ENCODE data around the gene KCNG2.

Gene KCNG2

GRCh38 chr18:79826966-79827365 is 29.2 kb downstream of the KCNG2 start:
- Histone ChIP-seq H3K4me1 (ENCODE audit: insufficient read depth, low read length, poor library complexity, severe bottlenecking) (no peaks in the 10 kb centered on the region), H3K4me3 (ENCODE audit: low read length, poor library complexity, severe bottlenecking) (no peak overlapping the region), H2AFZ (ENCODE audit: low read length) (no peak overlapping the region), H3F3A (ENCODE audit: low read depth) (no peaks in the 10 kb centered on the region), H3K9ac (ENCODE audit: low read depth, low read length, poor library complexity, severe bottlenecking) (no peak overlapping the region), H3K4me2 (ENCODE audit: low read depth, low read length, poor library complexity, severe bottlenecking) (no peak overlapping the region), H4K20me1 (ENCODE audit: insufficient read depth, low read length, poor library complexity, severe bottlenecking) (no peaks in the 10 kb centered on the region), H3K79me2 (ENCODE audit: insufficient read depth, low read length) (no peaks in the 10 kb centered on the region), H3K36me3 (ENCODE audit: insufficient read depth, low read length) (no peaks in the 10 kb centered on the region), H3K9me2 (replicated peaks; ENCODE audit: low read depth, low read length) (no peaks in the 10 kb centered on the region), H3K9me3 (ENCODE audit: insufficient read depth, low read depth, low read length) (peaks cover 7% of the 10 kb centered on the region; the same call in 1 of the 2 replicates), H3K27me3 (ENCODE audit: insufficient read depth, low read length, poor library complexity, severe bottlenecking) (no peaks in the 10 kb centered on the region)
- TF ChIP-seq CTCF (conservative IDR thresholded peaks at IDR 0.05; ENCODE audit: low read length) (no peak), EZH2phosphoT487 (IDR thresholded peaks at IDR 0.05; ENCODE audit: borderline replicate concordance) (no peak)

DNA sequence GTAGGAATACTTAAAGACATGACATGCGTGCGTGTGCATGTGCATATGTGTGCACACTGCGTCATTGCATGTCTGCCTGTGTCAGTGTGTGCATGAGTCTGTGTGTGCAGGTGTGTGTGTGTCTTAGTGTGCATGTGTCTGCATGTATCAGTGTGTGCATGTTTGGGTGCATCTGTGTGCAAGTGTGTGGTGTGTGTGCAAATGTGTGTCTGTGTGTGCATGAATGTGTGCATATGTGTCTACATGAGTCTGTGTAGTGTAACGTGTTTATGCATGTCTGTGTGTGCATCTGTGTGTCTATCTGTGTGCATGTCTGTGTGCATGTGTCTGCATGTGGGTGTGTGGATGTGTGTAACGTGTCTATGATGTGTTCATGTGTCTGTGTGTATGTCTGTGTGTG is 30.5 kb downstream of the KCNG2 start:
- Histone ChIP-seq H2AFZ (ENCODE audit: low read length) (no peak overlapping the region), H3K4me3 (ENCODE audit: low read length, poor library complexity, severe bottlenecking) (no peak overlapping the region), H3K9ac (ENCODE audit: low read depth, low read length, poor library complexity, severe bottlenecking) (no peak overlapping the region), H3F3A (ENCODE audit: low read depth) (no peaks in the 10 kb centered on the region), H3K36me3 (ENCODE audit: insufficient read depth, low read length) (no peaks in the 10 kb centered on the region), H3K79me2 (ENCODE audit: insufficient read depth, low read length) (no peaks in the 10 kb centered on the region), H4K20me1 (ENCODE audit: insufficient read depth, low read length, poor library complexity, severe bottlenecking) (no peaks in the 10 kb centered on the region), H3K27me3 (ENCODE audit: insufficient read depth, low read length, poor library complexity, severe bottlenecking) (no peaks in the 10 kb centered on the region), H3K9me2 (replicated peaks; ENCODE audit: low read depth, low read length) (no peaks in the 10 kb centered on the region), H3K4me2 (ENCODE audit: low read depth, low read length, poor library complexity, severe bottlenecking) (no peak overlapping the region), H3K4me1 (ENCODE audit: insufficient read depth, low read length, poor library complexity, severe bottlenecking) (no peaks in the 10 kb centered on the region), H3K9me3 (ENCODE audit: insufficient read depth, low read depth, low read length) (peaks cover 19% of the 10 kb centered on the region; the same call in 1 of the 2 replicates)
- TF ChIP-seq EZH2phosphoT487 (IDR thresholded peaks at IDR 0.05; ENCODE audit: borderline replicate concordance) (no peak), CTCF (conservative IDR thresholded peaks at IDR 0.05; ENCODE audit: low read length) (no peak)

- no peak overlapping the region for H2AFZ ChIP-seq (ENCODE audit: low read length)
- H3F3A ChIP-seq (ENCODE audit: low read depth), result no peaks in the 10 kb centered on the region
- H3K27me3 ChIP-seq (ENCODE audit: insufficient read depth, low read length, poor library complexity, severe bottlenecking), result no peaks in the 10 kb centered on the region
- H3K79me2 ChIP-seq (ENCODE audit: insufficient read depth, low read length), result no peaks in the 10 kb centered on the region
- no peaks in the 10 kb centered on the region for H3K36me3 ChIP-seq (ENCODE audit: insufficient read depth, low read length)
- no peaks in the 10 kb centered on the region for H3K4me1 ChIP-seq (ENCODE audit: insufficient read depth, low read length, poor library complexity, severe bottlenecking)
- no peaks in the 10 kb centered on the region for H3K9me2 ChIP-seq (replicated peaks; ENCODE audit: low read depth, low read length)
- H3K4me2 ChIP-seq (ENCODE audit: low read depth, low read length, poor library complexity, severe bottlenecking), result no peak overlapping the region
- no peak overlapping the region for H3K4me3 ChIP-seq (ENCODE audit: low read length, poor library complexity, severe bottlenecking)
- no peaks in the 10 kb centered on the region for H4K20me1 ChIP-seq (ENCODE audit: insufficient read depth, low read length, poor library complexity, severe bottlenecking)
- H3K9ac ChIP-seq (ENCODE audit: low read depth, low read length, poor library complexity, severe bottlenecking), result no peak overlapping the region
- TF ChIP-seq EZH2phosphoT487 (IDR thresholded peaks at IDR 0.05; ENCODE audit: borderline replicate concordance) (no peak), CTCF (conservative IDR thresholded peaks at IDR 0.05; ENCODE audit: low read length) (no peak)
- peaks cover 25% of the 10 kb centered on the region; the same call in 1 of the 2 replicates for H3K9me3 ChIP-seq (ENCODE audit: insufficient read depth, low read depth, low read length)
Observed at GRCh38 chr18:79829136-79829854, 31.6 kb downstream of the KCNG2 start.

Measured in Loucy (cell line).